Tracheal epithelial cell (primary cell): Measurements from ENCODE around the gene HSF2BP. TPM values are rescaled to one million over a fixed set of nuclear protein-coding genes. Genes with fewer than 3 reads are reported as not detected.

ENCODE experiments used
- total RNA-seq: library from RNA; depleted of rRNA; stranded (reverse); fragments of >200 nt; gene quantifications from 2 replicates; pipeline ENCODE4 v1.2.1, GENCODE V29; 2014

HSF2BP gene
- total RNA-seq, result 5.1 and 16.6 TPM in 2 replicates

GRCh38 chr21:43659136-43660000, at the start of gene HSF2BP, which contains the start of gene RRP1B:
Gene HSF2BP (minus strand): TSS chr21:43659488. CDS start chr21:43658096, 1,392 bp downstream.
Gene RRP1B (plus strand): TSS chr21:43659560. CDS start chr21:43659665, 105 bp downstream.

Other genes with a start within 250 kb of the HSF2BP start
- gene SIK1, start 232.4 kb downstream of the HSF2BP start, total RNA-seq, result 7.0 and 21.5 TPM in 2 replicates
- 36.9 and 40.1 TPM in 2 replicates for gene RRP1B, start 72 bp upstream of the HSF2BP start, total RNA-seq
- 207 and 269 TPM in 2 replicates for gene PDXK, start 59.6 kb upstream of the HSF2BP start, total RNA-seq
- 18.8 and 23.6 TPM in 2 replicates for gene CSTB, start 116.8 kb upstream of the HSF2BP start, total RNA-seq
- 23.2 and 51.1 TPM in 2 replicates for gene RRP1, start 130.1 kb upstream of the HSF2BP start, total RNA-seq
- 37.3 and 49.2 TPM in 2 replicates for gene AGPAT3, start 205.7 kb upstream of the HSF2BP start, total RNA-seq